GM21717 (cell line): ENCODE results near the gene DNAI1.

Experiments
- ATAC-seq: cut with Tn5 transposase; IDR thresholded peaks from one replicate; pipeline ENCODE4 v1.9.1; 2021; ENCODE audit warnings: mild to moderate bottlenecking, moderate library complexity; ENCODE audit not compliant: unreplicated experiment

DNAI1 gene

GRCh38 chr9:34510497-34511468 lies 52.2 kb downstream of the DNAI1 start:
- no peak for ATAC-seq

- no peak for ATAC-seq
Measured at GRCh38 chr9:34512131-34513078, 53.8 kb downstream of the DNAI1 start.

- no peak for ATAC-seq
Measured at GRCh38 chr9:34513567-34514214, 55.1 kb downstream of the DNAI1 start.

GRCh38 chr9:34514401-34514800 lies 55.8 kb downstream of the DNAI1 start:
- ATAC-seq = no peak

- no peak for ATAC-seq
Measured at GRCh38 chr9:34514816-34515215, 56.2 kb downstream of the DNAI1 start.

DNA sequence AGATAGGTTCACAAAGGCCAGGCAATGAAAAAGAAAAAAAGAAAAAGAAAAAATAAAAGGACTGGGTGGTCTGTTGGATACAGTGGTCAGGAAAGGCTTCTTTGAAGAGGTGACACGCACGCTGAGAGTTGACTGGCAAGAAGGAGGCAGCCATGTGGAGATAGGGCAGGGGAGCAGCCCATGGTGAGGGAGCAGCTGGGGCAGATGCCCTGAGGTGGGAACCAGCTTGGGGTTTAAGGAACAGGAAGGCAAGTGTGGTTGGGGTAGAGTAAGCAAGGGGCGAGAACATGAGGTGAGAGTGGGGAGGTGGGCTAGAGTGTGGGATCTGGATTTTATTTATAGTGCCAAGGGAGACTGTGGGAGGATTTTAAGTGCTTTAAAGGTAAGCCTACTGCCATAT lies 57.4 kb downstream of the DNAI1 start:
- no peak for ATAC-seq

DNA sequence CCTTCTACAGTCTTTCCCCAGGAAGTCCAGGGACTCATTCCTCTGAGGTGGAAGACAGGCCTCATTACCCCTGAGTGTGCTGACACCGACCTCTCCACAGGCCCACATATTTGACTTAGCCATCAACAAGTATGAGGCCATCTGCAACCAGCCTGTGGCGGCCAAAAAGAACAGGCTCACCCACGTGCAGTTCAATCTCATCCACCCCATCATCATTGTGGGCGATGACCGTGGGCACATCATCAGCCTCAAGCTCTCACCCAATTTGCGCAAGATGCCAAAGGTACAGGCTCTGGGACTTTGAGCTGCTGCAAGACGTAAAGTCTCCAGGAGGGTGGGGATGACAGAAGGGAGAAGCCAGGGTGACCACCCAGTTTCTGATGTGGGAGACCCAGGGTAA lies 58.6 kb downstream of the DNAI1 start:
- no peak for ATAC-seq

DNA sequence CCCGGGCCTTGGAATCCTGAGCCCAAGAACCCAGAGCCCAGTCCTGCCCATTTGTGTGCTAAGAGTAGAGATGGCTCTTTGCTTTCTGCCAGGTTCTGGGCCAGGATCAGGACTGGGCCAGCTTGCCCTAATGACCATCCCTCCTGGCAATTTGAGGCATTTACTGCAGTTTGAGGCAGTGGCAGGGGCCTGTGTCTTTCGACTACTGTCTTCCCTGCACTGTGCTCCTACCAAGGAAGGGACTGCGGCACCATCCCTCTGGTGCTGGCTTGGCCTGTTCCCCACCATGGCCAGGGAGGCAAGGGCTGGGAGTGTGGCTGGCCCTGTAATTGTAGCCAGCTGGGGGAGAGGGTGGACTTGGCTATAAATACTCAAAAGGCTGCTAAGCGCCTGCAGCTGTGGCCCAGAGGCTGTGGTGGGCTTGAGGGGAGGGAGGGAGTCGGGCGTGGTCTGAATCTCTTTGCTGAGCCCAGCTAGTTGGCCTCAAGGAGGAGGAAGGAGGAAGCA lies 59.6 kb downstream of the DNAI1 start:
- ATAC-seq = no peak

GRCh38 chr9:34518896-34519295 lies 60.3 kb downstream of the DNAI1 start:
- no peak for ATAC-seq

- no peak for ATAC-seq
Measured at GRCh38 chr9:34519321-34520020, 60.9 kb downstream of the DNAI1 start.

DNA sequence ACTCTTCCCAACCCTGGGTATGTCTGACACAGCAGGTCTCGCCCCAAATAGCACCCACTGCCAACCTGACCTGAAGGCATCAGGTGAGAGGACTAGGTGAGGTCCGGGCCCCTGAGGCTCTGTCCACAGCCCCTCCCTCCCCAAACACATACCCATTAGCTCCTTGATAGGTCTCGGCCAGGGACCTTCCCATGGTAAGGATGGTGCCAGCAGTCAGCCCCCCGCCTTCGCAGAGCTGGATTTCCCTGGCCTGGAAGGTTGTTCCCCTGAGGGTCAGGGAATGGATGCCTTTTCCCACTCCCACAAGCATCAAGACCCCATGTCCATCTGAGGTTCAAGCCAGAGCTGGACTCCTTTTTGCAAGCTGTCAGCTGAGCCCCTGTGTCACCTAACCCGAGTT lies 61.5 kb downstream of the DNAI1 start:
- ATAC-seq = no peak

GRCh38 chr9:34520505-34521385 lies 62.1 kb downstream of the DNAI1 start:
- ATAC-seq = no peak

GRCh38 chr9:34521406-34522045 lies 62.9 kb downstream of the DNAI1 start:
- no peak for ATAC-seq

DNA sequence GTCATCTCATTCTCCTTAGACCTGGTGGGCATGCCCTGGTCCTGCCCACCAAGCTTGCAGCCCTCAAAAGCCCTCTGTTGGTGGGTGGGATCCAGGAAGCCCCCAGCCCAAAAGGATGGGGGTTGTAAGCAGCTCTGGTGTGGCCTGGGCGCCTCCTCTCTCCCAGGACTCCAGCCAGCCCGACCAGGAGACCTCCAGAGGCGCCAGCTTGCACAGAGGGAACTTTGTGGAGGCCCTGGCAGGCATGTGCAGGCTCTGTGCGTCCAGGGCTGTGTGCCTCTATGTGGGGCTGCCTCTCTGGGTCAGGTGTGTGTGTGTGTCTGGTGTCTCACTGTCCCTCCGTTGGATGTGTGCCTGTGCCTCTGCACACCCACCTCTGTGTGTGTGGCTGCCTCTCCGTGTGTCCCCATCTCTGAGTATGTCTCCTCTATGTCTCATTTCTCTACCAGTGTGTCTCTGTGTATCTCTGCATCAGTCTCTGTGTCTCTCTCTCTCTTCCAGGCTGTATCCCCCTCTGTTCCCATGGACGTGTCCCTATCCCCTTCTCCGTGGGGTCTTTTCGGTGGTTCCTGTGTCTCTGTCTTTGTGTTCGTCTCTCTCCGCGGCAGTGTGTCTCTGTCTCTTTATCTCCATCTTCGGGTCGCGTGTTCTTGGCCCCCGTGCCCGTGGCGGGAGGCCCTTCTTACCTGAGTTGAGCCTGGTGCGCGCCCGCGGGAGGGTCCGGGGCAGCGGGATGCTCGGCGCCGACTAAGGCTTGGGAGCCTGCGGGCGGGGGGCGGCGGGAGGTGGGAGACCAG lies 63.7 kb downstream of the DNAI1 start:
- no peak for ATAC-seq

DNA sequence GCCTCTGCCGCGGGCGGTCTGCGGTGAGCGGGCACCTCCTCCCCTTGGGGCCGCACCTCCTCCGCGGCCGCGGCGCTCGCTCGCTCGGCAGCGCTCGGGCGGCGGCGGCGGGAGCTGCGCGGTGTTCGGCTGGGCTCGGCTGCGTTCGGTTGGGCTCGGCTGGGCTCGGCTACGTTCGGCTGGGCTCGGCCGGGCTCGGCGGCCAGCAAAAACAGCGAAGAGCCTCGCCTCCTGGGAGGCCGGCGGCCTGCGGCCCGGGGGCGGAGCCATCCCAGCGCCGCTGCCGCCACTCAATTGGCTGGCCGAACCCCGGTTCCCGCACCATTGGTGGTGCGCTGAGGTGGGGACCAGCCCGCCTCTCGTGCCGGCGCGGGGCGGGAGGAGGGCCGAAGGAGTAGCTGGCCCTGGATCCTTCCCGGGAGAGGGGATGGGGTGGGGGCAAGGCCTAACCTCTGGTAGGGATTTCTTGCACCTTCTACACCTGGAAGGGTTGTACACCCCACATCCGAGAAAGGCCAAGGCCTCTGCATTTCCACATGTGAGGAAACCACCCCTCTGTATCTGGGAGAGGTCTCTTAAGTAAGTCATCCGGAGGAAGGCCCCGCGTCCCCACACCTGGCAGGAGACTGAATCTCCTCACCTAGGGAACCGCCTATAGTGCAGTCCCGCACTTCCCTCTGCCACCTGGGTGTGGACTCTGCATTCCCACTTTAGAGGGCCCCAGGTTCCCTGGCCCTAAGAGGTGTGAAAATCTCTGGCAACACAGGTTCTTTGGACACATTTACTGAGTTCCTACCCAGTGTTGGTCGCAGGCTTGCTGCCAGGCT lies 64.6 kb downstream of the DNAI1 start, which contains the start of gene ENHO:
Gene ENHO (minus strand): TSS at position 20 of the 827 bp plus-strand sequence. CDS start 1,295 bp downstream, outside the sequence.
- ATAC-seq = peak; percentile 73

DNA sequence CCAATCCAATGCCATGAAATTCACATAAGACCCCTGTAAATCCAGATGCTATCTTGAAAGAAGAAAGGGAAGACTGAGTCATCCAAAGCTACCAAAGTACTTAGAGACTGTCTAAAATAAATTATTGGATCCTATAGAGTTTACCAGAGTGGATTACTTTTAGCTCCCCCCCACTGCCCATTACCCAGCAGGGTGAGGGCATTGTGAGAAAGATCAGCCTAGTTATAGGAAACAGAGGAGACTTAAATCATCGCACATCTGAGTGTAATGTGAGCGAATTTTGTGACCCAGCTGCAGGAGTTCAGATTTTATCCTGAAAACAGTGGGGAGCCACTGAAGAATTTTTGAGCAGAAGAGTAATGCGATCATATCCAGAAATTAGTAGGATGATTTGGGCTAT lies 65.7 kb downstream of the DNAI1 start:
- no peak for ATAC-seq

GRCh38 chr9:34526026-34526425 lies 67.4 kb downstream of the DNAI1 start:
- no peak for ATAC-seq
